ENCODE measurements around the gene BMP10.

BMP10 gene

GRCh38 chr2:68817306-68817705 is 53.9 kb downstream of the BMP10 start:
- no peak for DNase-seq (ENCODE audit: low spot score)
